GM18511 (cell line): ENCODE data around the gene WDR47.
"Not testable (repeated sequence)": the region's sequence is repeated elsewhere in the genome, so short reads cannot be mapped to it uniquely, and the experiment has no call there.

Experiments
- ATAC-seq: cut with Tn5 transposase; IDR thresholded peaks from one replicate; pipeline ENCODE4 v1.9.1; 2021; ENCODE audit warnings: mild to moderate bottlenecking, moderate library complexity; ENCODE audit not compliant: unreplicated experiment

WDR47 gene

GRCh38 chr1:108963052-108963686, 78.7 kb downstream of the WDR47 start, which contains the start of gene CLCC1:
CLCC1 (minus strand) TSS chr1:108963484; CDS start chr1:108950437, 13,047 bp downstream.
- peak; percentile 94 for ATAC-seq

- peak; percentile 41 for ATAC-seq
These were observed 79.2 kb downstream of the WDR47 start for GRCh38 chr1:108962681-108963051.

GRCh38 chr1:108961752-108962486, 80.0 kb downstream of the WDR47 start:
- no peak for ATAC-seq

GRCh38 chr1:108961198-108961597, 80.7 kb downstream of the WDR47 start:
- ATAC-seq = no peak

- ATAC-seq = no peak
These were observed 81.2 kb downstream of the WDR47 start for GRCh38 chr1:108960719-108961118.

GRCh38 chr1:108957888-108958287, 84.0 kb downstream of the WDR47 start:
- no peak for ATAC-seq

GRCh38 chr1:108955881-108956280, 86.0 kb downstream of the WDR47 start:
- ATAC-seq = no peak

- ATAC-seq = no peak
These were observed 86.8 kb downstream of the WDR47 start for GRCh38 chr1:108955111-108955510.

- no peak for ATAC-seq
These were observed 88.5 kb downstream of the WDR47 start for GRCh38 chr1:108953452-108953851.

- no peak for ATAC-seq
These were observed 90.7 kb downstream of the WDR47 start for GRCh38 chr1:108951242-108951641.

GRCh38 chr1:108949044-108949443, 92.9 kb downstream of the WDR47 start:
- ATAC-seq = no peak

- ATAC-seq = no peak
These were observed 93.9 kb downstream of the WDR47 start for GRCh38 chr1:108947871-108948525.

- ATAC-seq = no peak
These were observed 105.7 kb downstream of the WDR47 start for GRCh38 chr1:108936170-108936569.

- no peak for ATAC-seq
These were observed 108.0 kb downstream of the WDR47 start for GRCh38 chr1:108933944-108934343.

- ATAC-seq = not testable (repeated sequence)
These were observed 114.3 kb downstream of the WDR47 start for GRCh38 chr1:108927565-108927964.

- ATAC-seq = no peak
These were observed 116.0 kb downstream of the WDR47 start for GRCh38 chr1:108925920-108926319.
